ENCODE results near the gene RASSF5. TPM values are rescaled to one million over a fixed set of nuclear protein-coding genes. Genes with fewer than 3 reads are reported as not detected.

The RASSF5 gene
- total and polyA plus RNA-seq, 10 of the 15 experiments (the other 5 are each of a cell fraction or from before 2014, with no cell fraction given): 14.0 to 89.6 (median 68.9) TPM

DNA sequence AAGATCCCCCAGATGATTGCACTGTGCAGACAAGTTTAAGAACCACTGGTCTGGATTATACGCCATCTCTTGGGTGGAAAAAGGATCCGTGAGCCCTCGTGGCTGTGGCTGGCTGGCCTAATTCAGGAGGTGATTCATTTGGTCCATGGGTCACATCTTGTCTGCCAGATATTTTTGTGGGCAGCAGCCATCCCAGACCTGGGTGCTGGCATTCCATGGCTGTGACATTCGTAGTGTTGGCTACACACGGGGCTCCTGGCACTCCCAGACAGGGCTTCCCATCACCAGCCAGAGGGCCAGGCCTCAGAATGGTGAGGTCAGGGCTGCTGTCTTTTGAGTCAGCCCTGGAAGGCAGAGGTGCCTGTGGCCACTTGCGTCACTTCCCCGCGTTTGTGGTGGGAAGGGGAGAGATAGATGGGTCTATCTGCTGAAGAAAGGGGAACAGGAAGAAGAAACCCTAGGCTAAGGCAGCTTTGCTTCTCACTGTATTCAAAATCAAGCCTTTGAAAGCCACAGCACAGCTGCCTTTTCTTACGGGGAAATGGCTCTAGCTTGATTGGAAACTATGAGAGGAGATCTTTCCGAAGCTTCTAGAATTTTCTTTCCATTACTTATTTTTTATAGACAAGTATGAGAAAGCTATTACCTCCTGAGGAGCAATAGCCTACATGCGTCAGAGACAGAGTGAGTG, 72.6 kb downstream of the RASSF5 start (continued):
- TF ChIP-seq, protein P1, sequence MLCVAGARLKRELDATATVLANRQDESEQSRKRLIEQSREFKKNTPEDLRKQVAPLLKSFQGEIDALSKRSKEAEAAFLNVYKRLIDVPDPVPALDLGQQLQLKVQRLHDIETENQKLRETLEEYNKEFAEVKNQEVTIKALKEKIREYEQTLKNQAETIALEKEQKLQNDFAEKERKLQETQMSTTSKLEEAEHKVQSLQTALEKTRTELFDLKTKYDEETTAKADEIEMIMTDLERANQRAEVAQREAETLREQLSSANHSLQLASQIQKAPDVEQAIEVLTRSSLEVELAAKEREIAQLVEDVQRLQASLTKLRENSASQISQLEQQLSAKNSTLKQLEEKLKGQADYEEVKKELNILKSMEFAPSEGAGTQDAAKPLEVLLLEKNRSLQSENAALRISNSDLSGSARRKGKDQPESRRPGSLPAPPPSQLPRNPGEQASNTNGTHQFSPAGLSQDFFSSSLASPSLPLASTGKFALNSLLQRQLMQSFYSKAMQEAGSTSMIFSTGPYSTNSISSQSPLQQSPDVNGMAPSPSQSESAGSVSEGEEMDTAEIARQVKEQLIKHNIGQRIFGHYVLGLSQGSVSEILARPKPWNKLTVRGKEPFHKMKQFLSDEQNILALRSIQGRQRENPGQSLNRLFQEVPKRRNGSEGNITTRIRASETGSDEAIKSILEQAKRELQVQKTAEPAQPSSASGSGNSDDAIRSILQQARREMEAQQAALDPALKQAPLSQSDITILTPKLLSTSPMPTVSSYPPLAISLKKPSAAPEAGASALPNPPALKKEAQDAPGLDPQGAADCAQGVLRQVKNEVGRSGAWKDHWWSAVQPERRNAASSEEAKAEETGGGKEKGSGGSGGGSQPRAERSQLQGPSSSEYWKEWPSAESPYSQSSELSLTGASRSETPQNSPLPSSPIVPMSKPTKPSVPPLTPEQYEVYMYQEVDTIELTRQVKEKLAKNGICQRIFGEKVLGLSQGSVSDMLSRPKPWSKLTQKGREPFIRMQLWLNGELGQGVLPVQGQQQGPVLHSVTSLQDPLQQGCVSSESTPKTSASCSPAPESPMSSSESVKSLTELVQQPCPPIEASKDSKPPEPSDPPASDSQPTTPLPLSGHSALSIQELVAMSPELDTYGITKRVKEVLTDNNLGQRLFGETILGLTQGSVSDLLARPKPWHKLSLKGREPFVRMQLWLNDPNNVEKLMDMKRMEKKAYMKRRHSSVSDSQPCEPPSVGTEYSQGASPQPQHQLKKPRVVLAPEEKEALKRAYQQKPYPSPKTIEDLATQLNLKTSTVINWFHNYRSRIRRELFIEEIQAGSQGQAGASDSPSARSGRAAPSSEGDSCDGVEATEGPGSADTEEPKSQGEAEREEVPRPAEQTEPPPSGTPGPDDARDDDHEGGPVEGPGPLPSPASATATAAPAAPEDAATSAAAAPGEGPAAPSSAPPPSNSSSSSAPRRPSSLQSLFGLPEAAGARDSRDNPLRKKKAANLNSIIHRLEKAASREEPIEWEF (IDR thresholded peaks at IDR 0.05; ENCODE audit: insufficient replicate concordance, low read depth, low read length): no peak

DNA sequence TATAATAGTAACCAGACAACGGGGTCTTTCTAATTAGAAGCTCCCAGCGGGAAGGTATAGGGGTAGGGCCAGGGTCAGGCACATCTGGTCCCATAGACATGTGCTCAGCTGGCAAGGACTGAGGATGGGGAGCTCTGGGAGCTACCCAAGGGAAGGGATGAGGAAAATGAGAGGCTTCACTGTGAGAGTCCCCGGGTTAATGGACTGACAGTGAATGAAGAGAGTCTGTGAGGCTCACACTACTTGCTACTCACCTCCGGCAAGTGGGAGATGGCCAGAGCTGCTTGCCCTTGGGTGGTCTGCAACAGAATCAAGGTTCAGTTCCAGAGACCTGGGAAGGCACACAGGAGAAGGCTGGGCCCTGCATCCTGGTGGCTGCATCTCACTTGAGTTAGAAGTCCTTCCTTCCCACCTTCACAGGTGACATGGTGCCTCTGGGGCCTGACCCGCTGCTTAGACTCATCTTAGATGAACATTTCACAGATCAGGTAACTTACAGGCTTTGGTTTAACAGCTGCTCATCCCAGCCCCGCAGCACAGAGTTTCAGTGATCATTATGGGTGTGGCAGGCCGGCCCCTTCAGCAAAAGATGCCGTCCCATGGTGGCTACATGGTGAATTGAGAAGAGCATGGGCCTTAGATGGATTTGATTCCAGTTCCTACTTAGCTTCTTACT, 73.2 kb downstream of the RASSF5 start:
- peaks cover 4% of the 10 kb centered on the region; the same call in 1 of the 2 replicates for H4K20me1 ChIP-seq (ENCODE audit: control insufficient read depth, insufficient read depth)
- 63% methylated on average over 8 of the region's 8 CpGs for WGBS (ENCODE audit: insufficient coverage, insufficient replicate concordance, low lambda C conversion rate, missing lambda C conversion rate)
- no peaks in the 10 kb centered on the region for H3K27me3 ChIP-seq (replicated peaks in 1 of 2; ENCODE audit: control insufficient read depth in 2 of 2, insufficient read depth in 2 of 2, low read length in 1 of 2)
- H3K4me1 ChIP-seq (ENCODE audit: control insufficient read depth, insufficient read depth, low read length): peaks cover 56% of the 10 kb centered on the region
- H3K9me3 ChIP-seq (replicated peaks; ENCODE audit: control insufficient read depth, insufficient read depth, low read length): no peaks in the 10 kb centered on the region
- TF ChIP-seq, protein P2, sequence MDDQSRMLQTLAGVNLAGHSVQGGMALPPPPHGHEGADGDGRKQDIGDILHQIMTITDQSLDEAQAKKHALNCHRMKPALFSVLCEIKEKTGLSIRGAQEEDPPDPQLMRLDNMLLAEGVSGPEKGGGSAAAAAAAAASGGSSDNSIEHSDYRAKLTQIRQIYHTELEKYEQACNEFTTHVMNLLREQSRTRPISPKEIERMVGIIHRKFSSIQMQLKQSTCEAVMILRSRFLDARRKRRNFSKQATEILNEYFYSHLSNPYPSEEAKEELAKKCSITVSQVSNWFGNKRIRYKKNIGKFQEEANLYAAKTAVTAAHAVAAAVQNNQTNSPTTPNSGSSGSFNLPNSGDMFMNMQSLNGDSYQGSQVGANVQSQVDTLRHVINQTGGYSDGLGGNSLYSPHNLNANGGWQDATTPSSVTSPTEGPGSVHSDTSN (IDR thresholded peaks at IDR 0.05; ENCODE audit: insufficient replicate concordance, low read depth, low read length): no peak
- TF ChIP-seq MTA2 (IDR thresholded peaks at IDR 0.05; ENCODE audit: low read depth) (no peak), DPF2 (IDR thresholded peaks at IDR 0.05) (no peak), CBX3 (IDR thresholded peaks at IDR 0.05; ENCODE audit: borderline replicate concordance, low read depth) (no peak)
- no peak for ATAC-seq
- H2AFZ ChIP-seq (ENCODE audit: control insufficient read depth, low read depth, low read length): no peak overlapping the region
- peaks cover 70% of the 10 kb centered on the region for H3K79me2 ChIP-seq (ENCODE audit: control insufficient read depth, insufficient read depth, low read length)
- intact Hi-C loops (cut with micrococcal nuclease; ENCODE audit: unreplicated experiment) (loop anchor here (1.0 to 2.0 kb wide), 2 partner anchors 17 to 24 kb away; no protein-coding TSS in a partner anchor), in situ Hi-C loops (cut with MboI) (loop anchor here (5.0 kb wide), 2 partner anchors 33 to 93 kb away; no protein-coding TSS in a partner anchor)
- FAIRE-seq: no peak
- H3K36me3 ChIP-seq (ENCODE audit: control insufficient read depth in 2 of 2, insufficient read depth in 2 of 2, low read length in 1 of 2): peaks cover 34 to 39% of the 10 kb centered on the region in 2 experiments
- peak overlapping the region; percentile 89 for H3K4me2 ChIP-seq (ENCODE audit: control insufficient read depth, insufficient read depth)
- peak overlapping the region; percentile 95 for H3K27ac ChIP-seq (ENCODE audit: control insufficient read depth, insufficient read depth)
- no TSS peak for BruUV-seq (replicated peaks)
- CTCF ChIA-PET: interaction anchor here (0.6 to 15.7 kb wide), 19 partner anchors 11 to 525 kb away, joined by 3 to 440 read pairs (median 5); partner anchors contain the start of genes DYRK3, IKBKE and RASSF5
- H3K4me3 ChIP-seq: peak overlapping the region; percentile 24; the same call in 1 of the 2 replicates
- SMC1A ChIA-PET (ENCODE audit: uncharacterized antibody, unreplicated experiment): interaction anchor here (0.6 to 15.4 kb wide), 19 partner anchors 8 to 149 kb away, joined by 3 to 476 read pairs (median 4); partner anchors contain the start of genes DYRK3 and RASSF5
- H3K9ac ChIP-seq (ENCODE audit: control insufficient read depth, insufficient read depth, low read length): peak overlapping the region; percentile 63
- DNase-seq (ENCODE audit: low read depth, low spot score): no peak
- RAD21 ChIA-PET (ENCODE audit: unreplicated experiment): interaction anchor here (0.8 to 6.4 kb wide), 17 partner anchors 12 to 115 kb away, joined by 3 to 57 read pairs (median 8); partner anchors contain the start of genes IKBKE and RASSF5
- POLR2A ChIA-PET: interaction anchor here (0.6 to 9.8 kb wide), 15 partner anchors 12 to 111 kb away, joined by 3 to 117 read pairs (median 4); partner anchors contain the start of genes DYRK3, EIF2D and IKBKE
